Astrocyte (in vitro differentiated cells and primary cell): Measurements from ENCODE around the gene SLC35D1. TPM values are rescaled to one million over a fixed set of nuclear protein-coding genes. Genes with fewer than 3 reads are reported as not detected.

ENCODE experiments used
- DNase-seq: peaks from one replicate; pipeline ENCODE4 v3.0.0-alpha.2; 2010; ENCODE audit warnings: low read depth
- FAIRE-seq: peaks from 2 replicates; lab custom pipeline; 2011; peaks lifted over from hg19 to GRCh38; lab: Jason Lieb, UNC
- H2AFZ ChIP-seq: 2 replicates; pipeline ENCODE4 v1.6.0; 2012; ENCODE audit warnings: low read depth, low read length, inconsistent platforms
- H3K27ac ChIP-seq: 2 replicates; pipeline ENCODE4 v1.5.1; 2011; ENCODE audit warnings: low read depth, low read length, inconsistent platforms
- H3K27me3 ChIP-seq: 2 replicates; pipeline ENCODE4 v1.6.0; 2011; ENCODE audit warnings: low read length, inconsistent platforms; ENCODE audit not compliant: insufficient read depth
- H3K36me3 ChIP-seq: 2 replicates; pipeline ENCODE4 v1.5.1; 2011; ENCODE audit warnings: low read length, inconsistent platforms; ENCODE audit not compliant: insufficient read depth
- H3K4me1 ChIP-seq: 2 replicates; pipeline ENCODE4 v1.5.1; 2011; ENCODE audit warnings: low read length, inconsistent platforms; ENCODE audit not compliant: insufficient read depth
- H3K4me2 ChIP-seq: 2 replicates; pipeline ENCODE4 v1.6.0; 2012; ENCODE audit warnings: low read length, inconsistent platforms
- H3K4me3 ChIP-seq: 2 replicates; pipeline ENCODE4 v1.5.1; 2011; ENCODE audit warnings: low read depth, mild to moderate bottlenecking, low read length, inconsistent platforms; ENCODE audit not compliant: insufficient read depth
- H3K79me2 ChIP-seq: 2 replicates; pipeline ENCODE4 v1.6.0; 2012; ENCODE audit warnings: mild to moderate bottlenecking, low read length, inconsistent platforms; ENCODE audit not compliant: insufficient read depth
- H3K9ac ChIP-seq: 2 replicates; pipeline ENCODE4 v1.6.0; 2012; ENCODE audit warnings: mild to moderate bottlenecking, low read length, inconsistent platforms
- H3K9me3 ChIP-seq: 2 replicates; pipeline ENCODE4 v1.5.1; 2012; ENCODE audit warnings: low read depth, mild to moderate bottlenecking, low read length, inconsistent platforms; ENCODE audit not compliant: insufficient read depth
- H4K20me1 ChIP-seq: 2 replicates; pipeline ENCODE4 v1.6.0; 2012; ENCODE audit warnings: low read length, inconsistent platforms; ENCODE audit not compliant: insufficient read depth
- H3K27ac Mint-ChIP-seq: one replicate; pipeline ENCODE4 v1.8.0; 2021; ENCODE audit warnings: mild to moderate bottlenecking, mixed read lengths; ENCODE audit not compliant: unreplicated experiment
- H3K27me3 Mint-ChIP-seq: one replicate; pipeline ENCODE4 v1.8.0; 2021; ENCODE audit warnings: low read depth, mixed read lengths; ENCODE audit not compliant: unreplicated experiment
- H3K36me3 Mint-ChIP-seq: one replicate; pipeline ENCODE4 v1.8.0; 2021; ENCODE audit warnings: low read depth, mixed read lengths; ENCODE audit not compliant: unreplicated experiment
- H3K4me1 Mint-ChIP-seq: one replicate; pipeline ENCODE4 v1.8.0; 2021; ENCODE audit warnings: low read depth, mixed read lengths; ENCODE audit not compliant: unreplicated experiment
- H3K4me3 Mint-ChIP-seq: one replicate; pipeline ENCODE4 v1.8.0; 2021; ENCODE audit warnings: mild to moderate bottlenecking, moderate library complexity, mixed read lengths; ENCODE audit not compliant: unreplicated experiment
- H3K9me3 Mint-ChIP-seq: one replicate; pipeline ENCODE4 v1.8.0; 2021; ENCODE audit warnings: mild to moderate bottlenecking, mixed read lengths; ENCODE audit not compliant: unreplicated experiment
- CTCF ChIP-seq: IDR thresholded peaks from 2 replicates; pipeline ENCODE4 v1.5.1; 2011; ENCODE audit warnings: low read depth, mild to moderate bottlenecking, inconsistent platforms, low read length, moderate library complexity; ENCODE audit not compliant: insufficient read depth
- EZH2 ChIP-seq: IDR thresholded peaks from 2 replicates; pipeline ENCODE4 v1.6.1; 2012; ENCODE audit warnings: mild to moderate bottlenecking, low read length, inconsistent platforms; ENCODE audit not compliant: insufficient read depth
- total RNA-seq: library from RNA; stranded (reverse); gene quantifications from 2 replicates; pipeline ENCODE4 v1.2.1, GENCODE V29; 2021

The SLC35D1 gene
- total RNA-seq, 1 donor from 2014 or later, result 12.7 TPM

GRCh38 chr1:67001682-67002425 is 52.1 kb downstream of the SLC35D1 start:
- TF ChIP-seq CTCF (no peak), EZH2 (no peak)
- no peaks in the 10 kb centered on the region for H3K9me3 ChIP-seq
- no peaks in the 10 kb centered on the region for H3K27me3 Mint-ChIP-seq
- FAIRE-seq, result no peak
- no peak for DNase-seq
- H4K20me1 ChIP-seq, result no peaks in the 10 kb centered on the region
- H3K36me3 Mint-ChIP-seq, result peaks cover 10% of the 10 kb centered on the region
- H3K9ac ChIP-seq, result no peak overlapping the region
- H3K9me3 Mint-ChIP-seq, result no peaks in the 10 kb centered on the region
- no peak overlapping the region for H3K4me3 ChIP-seq
- no peaks in the 10 kb centered on the region for H3K27me3 ChIP-seq
- H3K4me1 ChIP-seq, result no peaks in the 10 kb centered on the region
- no peak overlapping the region for H3K27ac Mint-ChIP-seq
- no peaks in the 10 kb centered on the region for H3K79me2 ChIP-seq
- no peak overlapping the region for H3K27ac ChIP-seq
- no peak overlapping the region for H2AFZ ChIP-seq
- H3K4me2 ChIP-seq, result no peak overlapping the region
- H3K4me1 Mint-ChIP-seq, result peaks cover 8% of the 10 kb centered on the region
- peaks cover 16% of the 10 kb centered on the region for H3K36me3 ChIP-seq
- H3K4me3 Mint-ChIP-seq, result no peak overlapping the region

GRCh38 chr1:66999640-67000400 is 54.1 kb downstream of the SLC35D1 start:
- Mint-ChIP-seq H3K27ac (no peak overlapping the region), H3K4me3 (no peak overlapping the region), H3K36me3 (peaks cover 11% of the 10 kb centered on the region), H3K9me3 (no peaks in the 10 kb centered on the region), H3K4me1 (peaks cover 8% of the 10 kb centered on the region), H3K27me3 (no peaks in the 10 kb centered on the region)
- Histone ChIP-seq H3K27ac (no peak overlapping the region), H3K27me3 (no peaks in the 10 kb centered on the region), H4K20me1 (peaks cover 3% of the 10 kb centered on the region), H3K36me3 (peaks cover 16% of the 10 kb centered on the region), H3K9ac (no peak overlapping the region), H3K9me3 (no peaks in the 10 kb centered on the region), H2AFZ (no peak overlapping the region), H3K4me1 (no peaks in the 10 kb centered on the region), H3K79me2 (no peaks in the 10 kb centered on the region), H3K4me3 (no peak overlapping the region), H3K4me2 (no peak overlapping the region)
- FAIRE-seq (no peak), DNase-seq (no peak)
- TF ChIP-seq EZH2, result no peak
- no peak for TF ChIP-seq CTCF

- H3K9me3 Mint-ChIP-seq, result no peaks in the 10 kb centered on the region
- H3K27ac Mint-ChIP-seq, result no peak overlapping the region
- Histone ChIP-seq H4K20me1 (peaks cover 3% of the 10 kb centered on the region), H3K36me3 (peaks cover 16% of the 10 kb centered on the region), H3K4me3 (no peak overlapping the region), H3K27ac (no peak overlapping the region), H3K9me3 (no peaks in the 10 kb centered on the region), H2AFZ (no peak overlapping the region), H3K9ac (no peak overlapping the region), H3K27me3 (no peaks in the 10 kb centered on the region), H3K4me2 (no peak overlapping the region), H3K79me2 (no peaks in the 10 kb centered on the region), H3K4me1 (no peaks in the 10 kb centered on the region)
- H3K4me3 Mint-ChIP-seq, result no peak overlapping the region
- DNase-seq (peak; percentile 42), FAIRE-seq (no peak)
- TF ChIP-seq EZH2, result no peak
- no peak for TF ChIP-seq CTCF
- H3K36me3 Mint-ChIP-seq, result peaks cover 10% of the 10 kb centered on the region
- no peaks in the 10 kb centered on the region for H3K27me3 Mint-ChIP-seq
- H3K4me1 Mint-ChIP-seq, result peaks cover 8% of the 10 kb centered on the region
Measured at GRCh38 chr1:66998972-66999371, 55.0 kb downstream of the SLC35D1 start.
